Adrenal gland (tissue), 12 donors: ENCODE measurements around the gene KIAA1328. TPM values are rescaled to one million over a fixed set of nuclear protein-coding genes. Genes with fewer than 3 reads are reported as not detected.

Source experiments
- DNase-seq, 7 donors: peaks; one replicate each; pipeline ENCODE4 v3.0.0-alpha.2; 2019 to 2020
- H3K27ac ChIP-seq, 5 donors: fragments of 200-600 bp; sonication (generic) in 4 of 5; 1 replicate in 3 of 5; 2 replicates in 2 of 5; pipeline versions ENCODE4 v1.5.1 to v1.8.0; 2016 to 2020; ENCODE audit warnings: mild to moderate bottlenecking in 1 of 5
- H3K27me3 ChIP-seq: fragments of 200-600 bp; 2 replicates; pipeline ENCODE4 v1.8.0; 2021
- H3K36me3 ChIP-seq, 2 donors: fragments of 200-600 bp; replicated peaks in 1 of 2; 1 replicate in 1 of 2; 2 replicates in 1 of 2; pipeline versions ENCODE4 v1.5.1 to v1.8.0; 2018 to 2022
- H3K4me1 ChIP-seq, 2 donors: fragments of 200-600 bp; replicated peaks in 1 of 2; 1 replicate in 1 of 2; 2 replicates in 1 of 2; pipeline versions ENCODE4 v1.5.1 to v1.8.0; 2018 to 2021
- H3K4me3 ChIP-seq, 4 donors: fragments of 200-600 bp; sonication (generic) in 3 of 4; one replicate each; pipeline ENCODE4 v1.5.1; 2016 to 2018
- H3K9me3 ChIP-seq, 3 donors: fragments of 200-600 bp; sonication (generic) in 1 of 3; replicated peaks in 1 of 3; 1 replicate in 2 of 3; 2 replicates in 1 of 3; pipeline versions ENCODE4 v1.5.1 to v1.8.0; 2016 to 2021
- POLR2A ChIP-seq, 2 donors: fragments of 450-650 bp; IDR thresholded peaks; one replicate each; pipeline ENCODE4 v1.6.1; 2017; ENCODE audit warnings: antibody characterized with exemption in 2 of 2, mild to moderate bottlenecking in 2 of 2, moderate library complexity in 1 of 2
- WGBS, 4 donors: extraction: QIAGEN DNeasy Blood & Tissue Kit in 2 of 4; methylation state at CpG; one replicate each; pipeline versions ENCODE4 v1.1.5 to v1.1.7; 2013 to 2017; 5-methylcytosine and 5-hydroxymethylcytosine counted together
- intact Hi-C, 2 donors: fragments of 100-400 bp; cut with DNase I; formaldehyde crosslinking; loops; one replicate each; pipeline versions ENCODE4 v1.14.1 to v1.15.0; 2022 to 2023
- polyA plus RNA-seq, 3 donors: library from polyadenylated mRNA; stranded (reverse); fragments of 200-250 nt in 2 of 3; fragments of 350-450 nt in 1 of 3; fragmentation: Illumina TruSeq in 1 of 3; extraction: RNeasy Lipid Tissue Mini Kit (QIAGEN cat#74804) in 1 of 3; gene quantifications; one replicate each; pipeline ENCODE4 v1.2.3, GENCODE V29; 2013 to 2014
- total RNA-seq, 9 donors: library from RNA; depleted of rRNA in 4 of 9; stranded (reverse); fragments of >200 nt in 4 of 9; fragments of 120-200 nt in 1 of 9; fragmentation: NEBNext Ultra II Directional in 1 of 9; extraction: Animal tissue kit (Norgen Biotek cat#: 25700) in 1 of 9; gene quantifications; one replicate each; pipeline versions ENCODE4 v1.1.0 to v1.2.4, GENCODE V29; 2013 to 2023
- TF ChIP-seq, protein P1 (sequence below), 6 experiments: fragments of 450-650 bp in 4 of 6; fragments of 200-600 bp in 2 of 6; sonication (generic) in 1 of 6; IDR thresholded peaks; 1 replicate in 5 of 6; 2 replicates in 1 of 6; pipeline versions ENCODE4 v1.5.1 to v1.8.0; 2016 to 2021; ENCODE audit warnings: antibody characterized with exemption in 6 of 6, mild to moderate bottlenecking in 2 of 6, moderate library complexity in 1 of 6
- donor health status: healthy with polysubstance abuse.
- donor health status: Bipolar disorder and iron deficiency.
- donor health status: DM: yes; HTN: yes; CAD: no.
- donor health status: DM: no; HTN: no; CAD: no.
- donor health status: DM: no; HTN: no; CAD: no.
- donor health status: DM: yes; HTN: yes; CAD: no.

KIAA1328 gene
- total and polyA plus RNA-seq, 12 donors, result 2.5 to 20.5 (median 7.2) TPM

DNA sequence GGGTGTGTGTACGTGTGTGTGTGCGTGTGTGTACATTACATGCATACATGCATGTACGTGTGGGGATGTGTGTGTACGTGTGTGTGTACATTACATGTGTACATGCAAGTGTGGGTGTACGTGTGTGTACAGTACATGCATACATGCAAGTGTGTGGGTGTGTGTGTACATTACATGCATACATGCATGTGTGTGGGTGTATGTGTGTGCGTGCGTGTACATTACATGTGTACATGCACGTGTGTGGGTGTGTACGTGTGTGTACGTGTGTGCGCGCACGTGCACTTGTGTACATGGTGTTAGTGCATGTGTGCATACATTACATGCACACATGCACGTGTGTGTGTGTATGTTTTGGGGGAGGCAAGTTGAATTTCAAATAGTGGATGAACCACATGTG is 436.0 kb downstream of the KIAA1328 start:
- intact Hi-C loops, result no loop called here
- no peak for DNase-seq
- Histone ChIP-seq H3K36me3 (no peaks in the 10 kb centered on the region), H3K9me3 (no peaks in the 10 kb centered on the region), H3K27me3 (no peaks in the 10 kb centered on the region), H3K27ac (no peak overlapping the region), H3K4me3 (no peak overlapping the region), H3K4me1 (no peaks in the 10 kb centered on the region)
- WGBS, 4 donors, result 77 to 93% (median 87%) methylated on average over 14 of the region's 14 CpGs
- TF ChIP-seq, protein P1, sequence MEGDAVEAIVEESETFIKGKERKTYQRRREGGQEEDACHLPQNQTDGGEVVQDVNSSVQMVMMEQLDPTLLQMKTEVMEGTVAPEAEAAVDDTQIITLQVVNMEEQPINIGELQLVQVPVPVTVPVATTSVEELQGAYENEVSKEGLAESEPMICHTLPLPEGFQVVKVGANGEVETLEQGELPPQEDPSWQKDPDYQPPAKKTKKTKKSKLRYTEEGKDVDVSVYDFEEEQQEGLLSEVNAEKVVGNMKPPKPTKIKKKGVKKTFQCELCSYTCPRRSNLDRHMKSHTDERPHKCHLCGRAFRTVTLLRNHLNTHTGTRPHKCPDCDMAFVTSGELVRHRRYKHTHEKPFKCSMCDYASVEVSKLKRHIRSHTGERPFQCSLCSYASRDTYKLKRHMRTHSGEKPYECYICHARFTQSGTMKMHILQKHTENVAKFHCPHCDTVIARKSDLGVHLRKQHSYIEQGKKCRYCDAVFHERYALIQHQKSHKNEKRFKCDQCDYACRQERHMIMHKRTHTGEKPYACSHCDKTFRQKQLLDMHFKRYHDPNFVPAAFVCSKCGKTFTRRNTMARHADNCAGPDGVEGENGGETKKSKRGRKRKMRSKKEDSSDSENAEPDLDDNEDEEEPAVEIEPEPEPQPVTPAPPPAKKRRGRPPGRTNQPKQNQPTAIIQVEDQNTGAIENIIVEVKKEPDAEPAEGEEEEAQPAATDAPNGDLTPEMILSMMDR (IDR thresholded peaks at IDR 0.05), result no peak
- TF ChIP-seq POLR2A (IDR thresholded peaks at IDR 0.05), result no peak

DNA sequence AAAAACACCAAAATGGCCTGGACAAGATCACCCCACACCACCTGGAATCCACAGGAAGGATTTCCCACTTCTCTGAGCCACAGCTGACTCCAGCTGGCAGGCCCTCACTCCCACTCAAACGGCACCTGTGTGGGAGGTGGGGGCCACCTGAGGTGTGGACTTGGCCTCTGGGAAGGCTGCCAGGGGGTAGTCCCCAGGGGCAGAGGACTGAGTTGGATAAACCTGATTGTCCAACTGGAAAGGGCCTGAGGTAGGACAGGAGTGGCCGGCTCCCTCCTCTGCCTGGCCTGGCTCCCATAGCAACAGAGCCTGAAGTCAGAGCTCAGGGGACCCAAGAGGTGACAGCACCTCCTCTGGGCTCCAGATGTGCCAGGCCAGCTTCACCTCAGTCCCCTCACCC is 436.5 kb downstream of the KIAA1328 start:
- H3K27me3 ChIP-seq, result no peaks in the 10 kb centered on the region
- no peaks in the 10 kb centered on the region for H3K4me1 ChIP-seq
- no peaks in the 10 kb centered on the region for H3K36me3 ChIP-seq
- H3K4me3 ChIP-seq, result no peak overlapping the region
- H3K9me3 ChIP-seq, result no peaks in the 10 kb centered on the region
- WGBS, 4 donors, result 58 to 83% (median 61%) methylated on average over 2 of the region's 2 CpGs
- H3K27ac ChIP-seq, result no peak overlapping the region
- intact Hi-C loops, result no loop called here
- DNase-seq, result no peak
- TF ChIP-seq POLR2A (IDR thresholded peaks at IDR 0.05), result no peak
- TF ChIP-seq, protein P1 (IDR thresholded peaks at IDR 0.05), result no peak

DNA sequence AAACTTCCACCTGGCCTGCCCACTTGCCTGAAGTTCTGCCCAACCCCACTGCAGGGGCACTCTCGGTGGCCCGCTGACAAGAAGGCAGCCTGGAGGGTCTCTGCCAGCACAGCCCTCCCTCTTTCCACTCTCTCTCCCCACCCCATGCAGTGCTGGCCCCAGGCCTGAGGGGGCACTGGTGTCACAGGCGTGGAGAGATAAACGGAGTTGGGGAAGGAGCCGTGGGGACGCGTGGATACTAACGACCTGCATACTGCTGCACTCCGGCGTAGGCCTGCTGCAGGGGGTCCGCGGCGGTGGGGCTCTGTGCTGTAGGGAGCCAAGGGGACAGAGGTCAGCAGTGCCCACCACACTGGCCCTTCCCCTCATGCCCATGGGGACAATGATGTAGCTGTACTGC is 437.4 kb downstream of the KIAA1328 start:
- no peak for DNase-seq
- intact Hi-C loops, result no loop called here
- no peak overlapping the region for H3K4me3 ChIP-seq
- H3K9me3 ChIP-seq, result no peaks in the 10 kb centered on the region
- TF ChIP-seq, protein P1 (IDR thresholded peaks at IDR 0.05), result no peak
- TF ChIP-seq POLR2A (IDR thresholded peaks at IDR 0.05), result no peak
- no peaks in the 10 kb centered on the region for H3K36me3 ChIP-seq
- 33 to 45% (median 35%) methylated on average over 2 to 13 of the region's 13 CpGs; no CpG with 5 or more reads in 1 of the 4 donors for WGBS, 4 donors
- no peak overlapping the region for H3K27ac ChIP-seq
- no peaks in the 10 kb centered on the region for H3K4me1 ChIP-seq
- no peaks in the 10 kb centered on the region for H3K27me3 ChIP-seq

DNA sequence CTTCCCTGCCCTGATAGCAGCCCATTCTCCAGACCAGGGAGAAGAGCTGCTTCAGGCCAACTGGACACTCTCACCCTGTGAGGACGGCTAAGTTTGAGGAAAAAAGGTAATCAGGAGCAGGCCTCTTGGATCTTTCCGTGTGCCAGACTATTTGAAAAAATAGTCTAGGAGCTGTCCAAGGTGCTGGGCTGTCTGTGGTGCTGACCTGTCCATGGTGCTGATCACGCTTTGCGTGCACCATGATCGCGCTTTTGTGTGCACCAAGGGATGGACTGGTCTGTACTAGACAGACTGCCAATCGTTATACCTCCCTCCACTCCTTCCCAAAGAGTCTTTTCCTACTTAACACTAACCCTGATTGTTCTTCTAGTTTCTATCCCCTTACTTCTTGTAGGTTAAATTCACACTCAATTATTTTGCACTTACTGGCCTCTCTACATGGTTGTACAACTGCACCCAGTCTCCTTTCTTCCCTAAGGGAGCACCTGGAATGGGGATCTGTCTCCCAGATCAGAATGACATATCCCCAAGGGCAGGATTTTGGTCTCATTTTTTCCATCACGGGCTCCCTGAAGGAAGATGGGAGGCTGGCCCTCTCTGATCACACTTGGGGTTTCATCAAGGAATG is 441.2 kb downstream of the KIAA1328 start:
- Histone ChIP-seq H3K4me1 (no peaks in the 10 kb centered on the region), H3K9me3 (no peaks in the 10 kb centered on the region), H3K27ac (no peak overlapping the region), H3K36me3 (no peaks in the 10 kb centered on the region), H3K4me3 (no peak overlapping the region), H3K27me3 (peaks cover 8% of the 10 kb centered on the region)
- WGBS, 4 donors, result 17 to 30% (median 19%) methylated on average over 8 of the region's 8 CpGs
- DNase-seq, result peak; percentile 33 to 69 (median 56)
- no peak for TF ChIP-seq POLR2A (IDR thresholded peaks at IDR 0.05)
- TF ChIP-seq, protein P1 (IDR thresholded peaks at IDR 0.05), result no peak
- intact Hi-C loops, result no loop called here
